Smooth muscle cell (in vitro differentiated cells): ENCODE results near the gene STXBP1. TPM values are rescaled to one million over a fixed set of nuclear protein-coding genes. Genes with fewer than 3 reads are reported as not detected.

ENCODE experiments used
- DNase-seq: peaks from one replicate; lab custom pipeline; 2025; ENCODE audit not compliant: unreplicated experiment; lab: John Stamatoyannopoulos, UW
- H2AFZ ChIP-seq: fragments of 200-600 bp; sonication (generic); 2 replicates; pipeline ENCODE4 v1.6.0; 2016; ENCODE audit warnings: antibody characterized with exemption, low read depth, mild to moderate bottlenecking
- H3F3A ChIP-seq: fragments of 200-600 bp; sonication (generic); 2 replicates; pipeline ENCODE4 v1.6.0; 2017; ENCODE audit warnings: antibody characterized with exemption, low read depth
- H3K27ac ChIP-seq: fragments of 200-600 bp; sonication (generic); 2 replicates; pipeline ENCODE4 v1.5.1; 2016; ENCODE audit warnings: low read depth, mild to moderate bottlenecking
- H3K27me3 ChIP-seq: fragments of 200-600 bp; sonication (generic); 2 replicates; pipeline ENCODE4 v1.6.1; 2016; ENCODE audit warnings: low read depth, mild to moderate bottlenecking
- H3K36me3 ChIP-seq: fragments of 200-600 bp; sonication (generic); 2 replicates; pipeline ENCODE4 v1.5.1; 2016; ENCODE audit warnings: low read depth
- H3K4me1 ChIP-seq: fragments of 200-600 bp; sonication (generic); 2 replicates; pipeline ENCODE4 v1.5.1; 2016; ENCODE audit warnings: low read depth
- H3K4me2 ChIP-seq: fragments of 200-600 bp; sonication (generic); 2 replicates; pipeline ENCODE4 v1.6.0; 2016; ENCODE audit warnings: mild to moderate bottlenecking
- H3K4me3 ChIP-seq: fragments of 200-600 bp; sonication (generic); 2 replicates; pipeline ENCODE4 v1.5.1; 2016; ENCODE audit warnings: mild to moderate bottlenecking
- H3K79me2 ChIP-seq: fragments of 200-600 bp; sonication (generic); 2 replicates; pipeline ENCODE4 v1.6.0; 2016; ENCODE audit warnings: low read depth, mild to moderate bottlenecking
- H3K9ac ChIP-seq: fragments of 200-600 bp; sonication (generic); 2 replicates; pipeline ENCODE4 v1.6.0; 2016; ENCODE audit warnings: low read depth
- H3K9me3 ChIP-seq: fragments of 200-600 bp; sonication (generic); replicated peaks from 2 replicates; pipeline ENCODE4 v1.5.1; 2016; ENCODE audit warnings: low read depth
- H4K20me1 ChIP-seq: fragments of 200-600 bp; sonication (generic); 2 replicates; pipeline ENCODE4 v1.6.0; 2016; ENCODE audit warnings: low read depth
- WGBS: methylation state at CpG from one replicate; pipeline ENCODE4 v1.1.7; 2016; ENCODE audit warnings: low lambda C conversion rate; 5-methylcytosine and 5-hydroxymethylcytosine counted together
- polyA plus RNA-seq: library from polyadenylated mRNA; unstranded; fragments of >200 nt; fragmentation: Nextera tagmentation; extraction: Ambion mirVana; gene quantifications from 2 replicates; pipeline ENCODE4 v1.2.1, GENCODE V29; 2016
- total RNA-seq: library from RNA; depleted of rRNA; stranded (reverse); fragments of >200 nt; gene quantifications from 2 replicates; pipeline ENCODE4 v1.2.3, GENCODE V29; 2014
- TF ChIP-seq, protein P1 (sequence below): fragments of 200-600 bp; sonication (generic); IDR thresholded peaks from 2 replicates; pipeline ENCODE4 v1.5.1; 2017; ENCODE audit warnings: borderline replicate concordance, mild to moderate bottlenecking, antibody characterized with exemption; ENCODE audit not compliant: insufficient read depth, poor library complexity, severe bottlenecking

STXBP1 gene
- total and polyA plus RNA-seq, 2 experiments from 2014 or later = 22.4 to 22.8 TPM

DNA sequence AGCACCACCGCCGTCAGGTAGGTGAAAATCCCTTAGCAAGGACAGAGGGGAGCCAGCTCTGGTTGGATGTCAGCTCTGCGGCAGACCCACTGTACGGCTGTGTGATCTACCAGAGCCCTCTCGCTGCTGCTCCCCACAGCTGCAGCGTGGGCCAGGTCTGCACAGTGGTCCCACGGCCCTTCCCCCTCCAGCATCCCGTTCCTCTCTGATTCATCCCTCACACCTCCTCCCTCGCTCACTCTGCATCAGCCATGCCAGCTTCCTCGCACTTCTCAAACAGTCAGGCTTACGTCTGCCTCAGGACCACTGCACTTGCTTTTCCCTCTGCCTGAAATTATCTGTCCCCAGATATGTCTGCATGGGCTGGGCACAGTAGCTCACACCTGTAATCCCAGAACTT, 68.1 kb downstream of the STXBP1 start:
- TF ChIP-seq, protein P1, sequence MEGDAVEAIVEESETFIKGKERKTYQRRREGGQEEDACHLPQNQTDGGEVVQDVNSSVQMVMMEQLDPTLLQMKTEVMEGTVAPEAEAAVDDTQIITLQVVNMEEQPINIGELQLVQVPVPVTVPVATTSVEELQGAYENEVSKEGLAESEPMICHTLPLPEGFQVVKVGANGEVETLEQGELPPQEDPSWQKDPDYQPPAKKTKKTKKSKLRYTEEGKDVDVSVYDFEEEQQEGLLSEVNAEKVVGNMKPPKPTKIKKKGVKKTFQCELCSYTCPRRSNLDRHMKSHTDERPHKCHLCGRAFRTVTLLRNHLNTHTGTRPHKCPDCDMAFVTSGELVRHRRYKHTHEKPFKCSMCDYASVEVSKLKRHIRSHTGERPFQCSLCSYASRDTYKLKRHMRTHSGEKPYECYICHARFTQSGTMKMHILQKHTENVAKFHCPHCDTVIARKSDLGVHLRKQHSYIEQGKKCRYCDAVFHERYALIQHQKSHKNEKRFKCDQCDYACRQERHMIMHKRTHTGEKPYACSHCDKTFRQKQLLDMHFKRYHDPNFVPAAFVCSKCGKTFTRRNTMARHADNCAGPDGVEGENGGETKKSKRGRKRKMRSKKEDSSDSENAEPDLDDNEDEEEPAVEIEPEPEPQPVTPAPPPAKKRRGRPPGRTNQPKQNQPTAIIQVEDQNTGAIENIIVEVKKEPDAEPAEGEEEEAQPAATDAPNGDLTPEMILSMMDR = no peak
- Histone ChIP-seq H3K27me3 (no peaks in the 10 kb centered on the region), H3K4me2 (no peak overlapping the region), H3K4me1 (no peaks in the 10 kb centered on the region), H3K79me2 (no peaks in the 10 kb centered on the region), H3K9me3 (no peaks in the 10 kb centered on the region), H3F3A (no peaks in the 10 kb centered on the region), H2AFZ (no peak overlapping the region), H3K27ac (no peak overlapping the region), H3K36me3 (no peaks in the 10 kb centered on the region), H3K9ac (no peak overlapping the region), H4K20me1 (no peaks in the 10 kb centered on the region), H3K4me3 (no peak overlapping the region)
- no peak for DNase-seq
- WGBS = 91% methylated on average over 11 of the region's 11 CpGs

DNA sequence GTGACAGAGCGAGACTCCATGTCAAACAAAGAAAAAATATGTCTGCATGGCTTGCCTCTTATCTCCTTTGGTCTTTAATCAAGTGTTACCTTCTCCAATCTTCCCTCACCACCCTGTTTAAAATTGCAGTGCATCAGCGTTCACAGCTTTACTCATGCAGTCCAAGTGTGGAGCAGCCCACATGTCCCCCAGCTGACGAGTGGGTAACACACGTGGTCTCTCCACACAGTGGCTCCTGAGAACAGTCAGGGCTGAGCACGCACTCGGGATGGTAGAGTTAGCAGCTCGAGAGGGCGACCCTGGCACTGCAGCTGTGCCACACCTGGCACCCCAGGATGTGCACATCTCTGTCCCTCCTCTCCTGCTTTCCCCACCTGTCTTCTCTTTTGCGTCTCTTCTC, 68.8 kb downstream of the STXBP1 start:
- 96% methylated on average over 9 of the region's 9 CpGs for WGBS
- TF ChIP-seq, protein P1 = no peak
- no peaks in the 10 kb centered on the region for H3K36me3 ChIP-seq
- no peaks in the 10 kb centered on the region for H3K4me1 ChIP-seq
- no peaks in the 10 kb centered on the region for H4K20me1 ChIP-seq
- no peaks in the 10 kb centered on the region for H3K27me3 ChIP-seq
- H3K9me3 ChIP-seq = no peaks in the 10 kb centered on the region
- H3F3A ChIP-seq = no peaks in the 10 kb centered on the region
- H3K4me3 ChIP-seq = no peak overlapping the region
- no peak overlapping the region for H3K27ac ChIP-seq
- no peak overlapping the region for H2AFZ ChIP-seq
- H3K9ac ChIP-seq = no peak overlapping the region
- no peaks in the 10 kb centered on the region for H3K79me2 ChIP-seq
- H3K4me2 ChIP-seq = no peak overlapping the region
- no peak for DNase-seq

DNA sequence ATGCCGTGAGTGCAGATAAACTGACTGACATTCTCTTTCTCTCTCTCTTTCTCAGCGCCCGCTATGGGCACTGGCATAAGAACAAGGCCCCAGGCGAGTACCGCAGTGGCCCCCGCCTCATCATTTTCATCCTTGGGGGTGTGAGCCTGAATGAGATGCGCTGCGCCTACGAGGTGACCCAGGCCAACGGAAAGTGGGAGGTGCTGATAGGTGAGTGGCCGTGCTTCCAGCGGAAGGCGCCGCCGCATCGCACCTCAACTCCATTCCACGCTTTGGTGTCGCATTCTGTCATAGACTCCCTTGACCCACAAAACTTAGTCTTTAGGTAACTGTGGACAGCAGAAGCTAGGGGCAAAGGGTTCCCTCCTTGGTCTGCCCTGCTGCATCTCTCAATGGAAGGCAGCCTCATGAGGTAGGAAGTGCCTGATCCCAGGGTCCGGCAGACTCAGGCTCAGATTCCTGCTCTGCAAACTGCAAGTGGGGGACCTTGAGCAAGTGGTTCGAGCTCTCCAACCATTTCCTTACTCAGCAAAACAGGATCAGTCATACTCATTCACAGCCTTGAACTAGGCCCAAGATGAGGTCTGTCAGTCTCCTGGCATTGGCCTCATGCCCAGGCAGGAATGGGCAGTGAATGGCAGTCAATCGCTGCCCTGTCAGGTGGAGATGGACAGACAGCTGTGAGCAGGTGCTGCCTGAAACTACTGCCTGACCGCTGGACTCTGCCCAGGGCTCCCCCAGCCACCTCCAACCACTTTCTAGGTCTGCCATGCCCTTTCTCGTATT, 70.5 kb downstream of the STXBP1 start:
- H4K20me1 ChIP-seq = no peaks in the 10 kb centered on the region
- no peak for DNase-seq
- no peak overlapping the region for H2AFZ ChIP-seq
- H3K9ac ChIP-seq = no peak overlapping the region
- no peaks in the 10 kb centered on the region for H3K27me3 ChIP-seq
- H3K9me3 ChIP-seq = no peaks in the 10 kb centered on the region
- H3K4me1 ChIP-seq = no peaks in the 10 kb centered on the region
- WGBS = 97% methylated on average over 23 of the region's 23 CpGs
- H3K4me3 ChIP-seq = no peak overlapping the region
- H3K27ac ChIP-seq = no peak overlapping the region
- no peaks in the 10 kb centered on the region for H3F3A ChIP-seq
- H3K79me2 ChIP-seq = no peaks in the 10 kb centered on the region
- H3K36me3 ChIP-seq = no peaks in the 10 kb centered on the region
- no peak overlapping the region for H3K4me2 ChIP-seq
- TF ChIP-seq, protein P1 = no peak

DNA sequence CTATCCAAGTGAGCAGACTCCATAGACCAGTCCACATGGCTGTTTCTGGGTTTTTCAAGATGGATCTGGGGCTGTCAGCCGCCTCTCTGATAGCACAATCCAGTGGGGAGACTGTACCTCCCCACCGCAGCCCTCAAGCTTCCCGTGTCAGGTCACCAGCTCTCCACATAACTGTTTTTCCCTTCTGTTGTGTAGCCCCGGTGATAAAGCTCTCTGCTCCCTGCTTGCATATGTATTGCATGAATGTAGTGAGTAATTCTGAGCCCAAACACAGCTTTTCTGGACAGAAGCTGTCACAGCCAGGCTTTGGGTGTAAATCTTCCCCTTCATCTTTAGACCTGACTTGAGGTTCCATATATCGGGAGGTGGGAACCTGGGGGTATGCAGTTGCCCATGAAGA, 71.6 kb downstream of the STXBP1 start:
- TF ChIP-seq, protein P1 = no peak
- no peak for DNase-seq
- H3K9me3 ChIP-seq = no peaks in the 10 kb centered on the region
- H2AFZ ChIP-seq = no peak overlapping the region
- H3F3A ChIP-seq = no peaks in the 10 kb centered on the region
- H4K20me1 ChIP-seq = no peaks in the 10 kb centered on the region
- no peaks in the 10 kb centered on the region for H3K4me1 ChIP-seq
- peak overlapping the region; percentile 64 for H3K27ac ChIP-seq
- H3K4me2 ChIP-seq = no peak overlapping the region
- H3K79me2 ChIP-seq = no peaks in the 10 kb centered on the region
- no peak overlapping the region for H3K4me3 ChIP-seq
- no peaks in the 10 kb centered on the region for H3K36me3 ChIP-seq
- H3K27me3 ChIP-seq = no peaks in the 10 kb centered on the region
- WGBS = 85% methylated on average over 5 of the region's 5 CpGs
- H3K9ac ChIP-seq = no peak overlapping the region
